Spleen (tissue), 11 donors: ENCODE data around the gene ANP32B. TPM values are rescaled to one million over a fixed set of nuclear protein-coding genes. Genes with fewer than 3 reads are reported as not detected.

ENCODE experiments used
- DNase-seq: peaks from one replicate; pipeline ENCODE4 v3.0.0-alpha.2; 2020
- H3K27ac ChIP-seq, 8 donors: fragments of 200-600 bp; sonication (generic) in 7 of 8; 1 replicate in 4 of 8; 2 replicates in 4 of 8; pipeline versions ENCODE4 v1.5.0 to v1.8.0; 2016 to 2021; ENCODE audit warnings: inconsistent platforms in 4 of 8, mild to moderate bottlenecking in 4 of 8, moderate library complexity in 1 of 8
- H3K27me3 ChIP-seq, 7 donors: fragments of 200-600 bp; sonication (generic) in 6 of 7; replicated peaks in 1 of 7; 1 replicate in 4 of 7; 2 replicates in 3 of 7; pipeline versions ENCODE4 v1.5.0 to v1.8.0; 2016 to 2021; ENCODE audit warnings: inconsistent platforms in 3 of 7, mild to moderate bottlenecking in 1 of 7
- H3K36me3 ChIP-seq, 6 donors: fragments of 200-600 bp; sonication (generic) in 5 of 6; 1 replicate in 4 of 6; 2 replicates in 2 of 6; pipeline versions ENCODE4 v1.5.0 to v1.8.0; 2016 to 2021; ENCODE audit warnings: inconsistent platforms in 2 of 6
- H3K4me1 ChIP-seq, 6 donors: fragments of 200-600 bp; sonication (generic) in 5 of 6; 1 replicate in 3 of 6; 2 replicates in 3 of 6; pipeline versions ENCODE4 v1.5.0 to v1.8.0; 2016 to 2021; ENCODE audit warnings: inconsistent platforms in 3 of 6
- H3K4me3 ChIP-seq, 8 donors: fragments of 200-600 bp; sonication (generic) in 7 of 8; 1 replicate in 4 of 8; 2 replicates in 4 of 8; pipeline versions ENCODE4 v1.5.0 to v1.8.0; 2016 to 2021; ENCODE audit warnings: inconsistent platforms in 4 of 8, mild to moderate bottlenecking in 4 of 8, moderate library complexity in 2 of 8
- H3K9me3 ChIP-seq, 8 donors: fragments of 200-600 bp; sonication (generic) in 7 of 8; 1 replicate in 4 of 8; 2 replicates in 4 of 8; pipeline versions ENCODE4 v1.5.0 to v1.8.0; 2016 to 2021; ENCODE audit warnings: inconsistent platforms in 4 of 8
- POLR2A ChIP-seq, 3 donors: fragments of 450-650 bp; IDR thresholded peaks; one replicate each; pipeline ENCODE4 v1.5.1; 2017; ENCODE audit warnings: antibody characterized with exemption in 3 of 3, mild to moderate bottlenecking in 1 of 3
- POLR2AphosphoS5 ChIP-seq, 3 donors: sonication (generic); formaldehyde crosslinking; IDR thresholded peaks; one replicate each; pipeline ENCODE4 v1.5.1; 2017; ENCODE audit warnings: antibody characterized with exemption in 3 of 3
- WGBS, 5 donors: extraction: QIAGEN DNeasy Blood & Tissue Kit in 3 of 5; methylation state at CpG; one replicate each; pipeline versions ENCODE4 v1.1.5 to v1.1.7; 2013 to 2018; 5-methylcytosine and 5-hydroxymethylcytosine counted together
- intact Hi-C: fragments of 100-400 bp; cut with DNase I; formaldehyde crosslinking; loops from one replicate; pipeline ENCODE4 v1.15.0; 2023; ENCODE audit warnings: low total_unique reads
- polyA plus RNA-seq, 3 donors: library from polyadenylated mRNA; stranded (reverse); fragments of 200-250 nt; gene quantifications; one replicate each; pipeline ENCODE4 v1.2.1, GENCODE V29; 2013
- total RNA-seq, 7 donors: library from RNA; depleted of rRNA in 3 of 7; stranded (reverse); fragments of >200 nt in 3 of 7; fragmentation: NEBNext Ultra II Directional in 4 of 7; extraction: Animal tissue kit (Norgen Biotek cat#: 25700) in 4 of 7; gene quantifications; one replicate each; pipeline versions ENCODE4 v1.1.0 to v1.2.1, GENCODE V29; 2016 to 2021
- TF ChIP-seq, protein P1 (sequence below), 11 experiments: fragments of 200-600 bp in 7 of 11; fragments of 450-650 bp in 4 of 11; sonication (generic) in 4 of 11; IDR thresholded peaks in 8 of 11; conservative IDR thresholded peaks in 3 of 11; 1 replicate in 7 of 11; 2 replicates in 4 of 11; pipeline versions ENCODE4 v1.4.0 to v1.8.0; 2016 to 2021; ENCODE audit warnings: antibody characterized with exemption in 11 of 11, inconsistent platforms in 4 of 11, mild to moderate bottlenecking in 1 of 11
- donor health status: healthy with polysubstance abuse.
- donor health status: DM: no; HTN: no; CAD: no; lungs with moderate emphysema.
- donor health status: DM: no; HTN: no; CAD: no.
- donor health status: Bipolar disorder and iron deficiency.
- donor health status: healthy.
- donor health status: DM: no; HTN: no; CAD: no.
- donor health status: DM: yes; HTN: yes; CAD: no.

Gene ANP32B
- total and polyA plus RNA-seq, 10 donors: 39.1 to 156 (median 113) TPM

DNA sequence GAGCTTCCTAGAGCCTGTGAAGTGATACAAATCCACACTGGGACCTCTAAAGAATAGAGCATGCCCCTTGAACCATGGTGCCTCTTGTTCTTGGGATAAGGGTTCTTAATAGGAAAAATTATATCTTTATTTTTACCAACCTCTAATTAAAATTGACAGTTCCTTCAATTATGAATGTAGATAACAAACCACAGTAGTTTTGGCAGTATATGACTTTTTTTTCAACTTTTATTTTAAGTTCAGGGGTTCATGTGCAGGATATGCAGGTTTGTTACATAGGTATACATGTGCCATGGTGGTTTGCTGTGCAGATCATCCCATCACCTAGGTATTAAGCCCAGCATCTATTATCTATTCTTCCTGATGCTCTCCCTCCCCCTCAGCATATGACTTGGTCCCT is 46.1 kb upstream of the ANP32B start:
- Histone ChIP-seq H3K27me3 (peaks cover 0 to 20% (median 0%) of the 10 kb centered on the region in 7 donors), H3K27ac (no peak overlapping the region), H3K9me3 (no peaks in the 10 kb centered on the region), H3K4me1 (peaks cover 0 to 16% (median 8%) of the 10 kb centered on the region in 6 donors), H3K36me3 (no peaks in the 10 kb centered on the region), H3K4me3 (no peak overlapping the region)
- intact Hi-C loops: no loop called here
- no peak for DNase-seq
- TF ChIP-seq POLR2AphosphoS5 (IDR thresholded peaks at IDR 0.05) (no peak), POLR2A (IDR thresholded peaks at IDR 0.05) (no peak)
- TF ChIP-seq, protein P1, sequence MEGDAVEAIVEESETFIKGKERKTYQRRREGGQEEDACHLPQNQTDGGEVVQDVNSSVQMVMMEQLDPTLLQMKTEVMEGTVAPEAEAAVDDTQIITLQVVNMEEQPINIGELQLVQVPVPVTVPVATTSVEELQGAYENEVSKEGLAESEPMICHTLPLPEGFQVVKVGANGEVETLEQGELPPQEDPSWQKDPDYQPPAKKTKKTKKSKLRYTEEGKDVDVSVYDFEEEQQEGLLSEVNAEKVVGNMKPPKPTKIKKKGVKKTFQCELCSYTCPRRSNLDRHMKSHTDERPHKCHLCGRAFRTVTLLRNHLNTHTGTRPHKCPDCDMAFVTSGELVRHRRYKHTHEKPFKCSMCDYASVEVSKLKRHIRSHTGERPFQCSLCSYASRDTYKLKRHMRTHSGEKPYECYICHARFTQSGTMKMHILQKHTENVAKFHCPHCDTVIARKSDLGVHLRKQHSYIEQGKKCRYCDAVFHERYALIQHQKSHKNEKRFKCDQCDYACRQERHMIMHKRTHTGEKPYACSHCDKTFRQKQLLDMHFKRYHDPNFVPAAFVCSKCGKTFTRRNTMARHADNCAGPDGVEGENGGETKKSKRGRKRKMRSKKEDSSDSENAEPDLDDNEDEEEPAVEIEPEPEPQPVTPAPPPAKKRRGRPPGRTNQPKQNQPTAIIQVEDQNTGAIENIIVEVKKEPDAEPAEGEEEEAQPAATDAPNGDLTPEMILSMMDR (IDR thresholded peaks at IDR 0.05 in 8 of 11, conservative IDR thresholded peaks at IDR 0.05 in 3 of 11): no peak

DNA sequence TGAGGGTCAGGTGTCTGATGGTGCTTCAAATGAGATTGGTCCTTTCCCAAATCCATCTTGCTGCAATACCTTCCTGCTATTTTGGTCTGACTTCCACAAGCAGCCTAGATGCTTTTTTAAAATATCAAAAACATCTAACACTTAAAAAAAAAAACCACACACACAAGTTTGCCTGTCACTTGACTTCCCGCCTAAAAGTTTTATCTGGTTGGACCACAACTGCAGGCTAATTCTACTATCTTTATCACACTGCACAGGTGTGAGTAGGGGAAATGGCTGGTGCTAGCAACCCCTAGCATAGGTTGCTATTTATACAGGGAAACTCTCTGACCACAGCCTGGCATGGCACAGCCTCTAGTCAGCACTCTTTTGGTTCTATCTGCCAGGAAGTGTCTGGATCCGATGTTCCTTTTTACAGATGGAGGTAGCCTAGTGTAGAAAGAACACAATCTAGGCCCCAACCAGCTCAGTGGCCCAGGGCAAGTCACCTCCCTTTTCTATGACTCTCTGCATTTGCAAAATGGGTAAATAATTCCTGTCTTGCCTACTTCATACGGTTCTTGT is 45.0 kb upstream of the ANP32B start, which contains the start of gene HEMGN:
Gene HEMGN (minus strand): TSS at position 92 of the 564 bp plus-strand sequence. CDS start 36 bp downstream, at position 56.
- WGBS, 5 donors: 23 to 35% (median 26%) methylated on average over 3 of the region's 3 CpGs
- DNase-seq: no peak
- H3K9me3 ChIP-seq: no peaks in the 10 kb centered on the region
- no peak within 1 kb of the TSS for H3K4me3 ChIP-seq
- TF ChIP-seq POLR2AphosphoS5 (IDR thresholded peaks at IDR 0.05) (no peak), POLR2A (IDR thresholded peaks at IDR 0.05) (no peak)
- TF ChIP-seq, protein P1 (IDR thresholded peaks at IDR 0.05 in 8 of 11, conservative IDR thresholded peaks at IDR 0.05 in 3 of 11): no peak
- H3K4me1 ChIP-seq: peaks cover 0 to 16% (median 8%) of the 10 kb centered on the region in 6 donors
- no peaks in the 10 kb centered on the region for H3K36me3 ChIP-seq
- H3K27me3 ChIP-seq: peaks cover 0 to 20% (median 0%) of the 10 kb centered on the region in 7 donors
- H3K27ac ChIP-seq: peak within 1 kb of the TSS in 6 of 8 donors; percentile 3 to 51 (median 24)
- intact Hi-C loops: no loop called here

DNA sequence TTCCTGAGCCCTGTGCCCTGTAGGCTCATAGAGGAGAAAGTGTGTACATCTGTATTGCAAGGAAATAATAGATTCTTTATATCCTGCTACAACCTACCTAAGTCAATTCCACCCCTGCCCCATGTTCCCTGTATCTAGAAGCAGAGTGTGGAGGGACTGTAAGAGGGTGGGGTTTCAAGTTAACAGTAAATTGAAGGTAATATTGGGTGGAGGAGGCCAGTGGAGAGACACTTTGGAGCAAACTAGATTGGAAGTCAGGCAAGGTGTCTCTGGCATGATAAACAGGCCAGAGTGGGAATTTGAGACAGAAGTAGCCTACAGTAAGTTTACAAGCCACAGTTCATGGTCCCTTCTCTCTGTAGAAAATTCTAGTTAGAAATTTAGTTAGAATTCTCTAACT is 42.9 kb upstream of the ANP32B start:
- TF ChIP-seq POLR2A (IDR thresholded peaks at IDR 0.05) (no peak), POLR2AphosphoS5 (IDR thresholded peaks at IDR 0.05) (no peak)
- TF ChIP-seq, protein P1 (IDR thresholded peaks at IDR 0.05 in 8 of 11, conservative IDR thresholded peaks at IDR 0.05 in 3 of 11): no peak
- intact Hi-C loops: no loop called here
- Histone ChIP-seq H3K4me3 (no peak overlapping the region), H3K9me3 (no peaks in the 10 kb centered on the region), H3K27me3 (peaks cover 0 to 12% (median 0%) of the 10 kb centered on the region in 7 donors), H3K27ac (no peak overlapping the region), H3K4me1 (peaks cover 0 to 16% (median 8%) of the 10 kb centered on the region in 6 donors), H3K36me3 (no peaks in the 10 kb centered on the region)
- DNase-seq: no peak

DNA sequence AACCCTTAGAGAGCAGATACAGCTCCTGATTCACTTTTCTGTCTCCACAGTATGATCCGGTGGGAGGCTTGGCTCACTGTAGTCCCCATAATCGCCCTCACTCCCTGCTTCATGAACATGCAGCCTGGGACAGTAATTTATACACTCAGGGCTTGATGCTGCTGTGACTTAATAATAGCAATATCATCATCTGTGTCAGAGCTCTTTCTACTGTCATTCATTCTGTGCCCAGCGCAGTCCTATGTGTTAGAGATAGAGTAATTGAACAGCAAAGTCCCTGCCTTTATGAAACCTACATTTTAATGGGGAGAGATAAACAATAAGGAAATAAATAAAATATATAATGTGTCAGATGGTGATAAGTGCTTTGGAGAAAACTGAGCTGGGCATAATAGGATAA is 42.4 kb upstream of the ANP32B start:
- no peak for TF ChIP-seq POLR2A (IDR thresholded peaks at IDR 0.05)
- TF ChIP-seq POLR2AphosphoS5 (IDR thresholded peaks at IDR 0.05): no peak
- TF ChIP-seq, protein P1 (IDR thresholded peaks at IDR 0.05 in 8 of 11, conservative IDR thresholded peaks at IDR 0.05 in 3 of 11): no peak
- Histone ChIP-seq H3K4me3 (no peak overlapping the region), H3K36me3 (no peaks in the 10 kb centered on the region), H3K27ac (no peak overlapping the region), H3K27me3 (peaks cover 0 to 7% (median 0%) of the 10 kb centered on the region in 7 donors), H3K4me1 (peaks cover 0 to 16% (median 8%) of the 10 kb centered on the region in 6 donors), H3K9me3 (peaks cover 0 to 4% (median 0%) of the 10 kb centered on the region in 8 donors)
- WGBS, 5 donors: 72 to 84% (median 79%) methylated on average over 3 of the region's 3 CpGs
- DNase-seq: no peak
- intact Hi-C loops: no loop called here
